Stomach smooth muscle (tissue), 2 donors: ENCODE results near the gene BRD3.

Source experiments
- H3K27ac ChIP-seq: one replicate; pipeline ENCODE4 v1.7.0; 2013; ENCODE audit warnings: mild to moderate bottlenecking, low read length, inconsistent platforms
- H3K27me3 ChIP-seq, 2 donors: one replicate each; pipeline ENCODE4 v1.7.0; 2013; ENCODE audit warnings: low read length in 2 of 2; ENCODE audit not compliant: insufficient read depth in 2 of 2, control insufficient read depth in 1 of 2
- H3K36me3 ChIP-seq, 2 donors: one replicate each; pipeline ENCODE4 v1.7.0; 2013; ENCODE audit warnings: low read length in 2 of 2; ENCODE audit not compliant: control insufficient read depth in 2 of 2, insufficient read depth in 2 of 2
- H3K4me1 ChIP-seq: one replicate; pipeline ENCODE4 v1.7.0; 2013; ENCODE audit warnings: low read length; ENCODE audit not compliant: control insufficient read depth, insufficient read depth
- H3K4me3 ChIP-seq, 2 donors: one replicate each; pipeline ENCODE4 v1.7.0; 2013; ENCODE audit warnings: low read length in 2 of 2
- H3K9ac ChIP-seq, 2 donors: one replicate each; pipeline ENCODE4 v1.7.0; 2013; ENCODE audit warnings: low read length in 2 of 2, mild to moderate bottlenecking in 1 of 2
- H3K9me3 ChIP-seq, 2 donors: one replicate each; pipeline ENCODE4 v1.7.0; 2013; ENCODE audit warnings: low read length in 2 of 2; ENCODE audit not compliant: control insufficient read depth in 2 of 2
- donor health status: healthy.
- donor health status: Pancreatic carcinoma.

The BRD3 gene

GRCh38 chr9:134045841-134046544, 21.8 kb downstream of the BRD3 start:
- no peak overlapping the region for H3K9ac ChIP-seq
- H3K27me3 ChIP-seq, result no peaks in the 10 kb centered on the region
- H3K36me3 ChIP-seq, result peaks cover 38 to 65% of the 10 kb centered on the region in 2 donors
- H3K9me3 ChIP-seq, result no peaks in the 10 kb centered on the region
- no peak overlapping the region for H3K27ac ChIP-seq
- H3K4me3 ChIP-seq, result no peak overlapping the region
- H3K4me1 ChIP-seq, result peaks cover 10% of the 10 kb centered on the region

- no peaks in the 10 kb centered on the region for H3K9me3 ChIP-seq
- no peak overlapping the region for H3K27ac ChIP-seq
- H3K27me3 ChIP-seq, result no peaks in the 10 kb centered on the region
- peaks cover 11% of the 10 kb centered on the region for H3K4me1 ChIP-seq
- no peak overlapping the region for H3K4me3 ChIP-seq
- H3K36me3 ChIP-seq, result peaks cover 38 to 61% of the 10 kb centered on the region in 2 donors
- no peak overlapping the region for H3K9ac ChIP-seq
These were observed 22.9 kb downstream of the BRD3 start for GRCh38 chr9:134044944-134045343.

GRCh38 chr9:134043531-134043988, 24.3 kb downstream of the BRD3 start:
- peaks cover 4% of the 10 kb centered on the region for H3K4me1 ChIP-seq
- no peaks in the 10 kb centered on the region for H3K9me3 ChIP-seq
- H3K4me3 ChIP-seq, result no peak overlapping the region
- H3K36me3 ChIP-seq, result peaks cover 45 to 67% of the 10 kb centered on the region in 2 donors
- no peaks in the 10 kb centered on the region for H3K27me3 ChIP-seq
- H3K9ac ChIP-seq, result no peak overlapping the region
- no peak overlapping the region for H3K27ac ChIP-seq

- Histone ChIP-seq H3K27me3 (no peaks in the 10 kb centered on the region), H3K27ac (no peak overlapping the region), H3K9ac (no peak overlapping the region), H3K4me3 (no peak overlapping the region), H3K36me3 (peaks cover 35 to 59% of the 10 kb centered on the region in 2 donors), H3K9me3 (peaks cover 0 to 7% of the 10 kb centered on the region in 2 donors), H3K4me1 (peaks cover 4% of the 10 kb centered on the region)
These were observed 26.2 kb downstream of the BRD3 start for GRCh38 chr9:134041649-134041962.

GRCh38 chr9:134040781-134041648, 26.8 kb downstream of the BRD3 start:
- peaks cover 4% of the 10 kb centered on the region for H3K4me1 ChIP-seq
- H3K9ac ChIP-seq, result no peak overlapping the region
- no peaks in the 10 kb centered on the region for H3K27me3 ChIP-seq
- H3K36me3 ChIP-seq, result peaks cover 38 to 57% of the 10 kb centered on the region in 2 donors
- H3K9me3 ChIP-seq, result peaks cover 0 to 7% of the 10 kb centered on the region in 2 donors
- no peak overlapping the region for H3K4me3 ChIP-seq
- no peak overlapping the region for H3K27ac ChIP-seq

- Histone ChIP-seq H3K27ac (no peak overlapping the region), H3K27me3 (no peaks in the 10 kb centered on the region), H3K4me3 (no peak overlapping the region), H3K9ac (no peak overlapping the region), H3K9me3 (peaks cover 0 to 7% of the 10 kb centered on the region in 2 donors), H3K36me3 (peaks cover 40 to 57% of the 10 kb centered on the region in 2 donors), H3K4me1 (peaks cover 4% of the 10 kb centered on the region)
These were observed 27.7 kb downstream of the BRD3 start for GRCh38 chr9:134040176-134040565.

- Histone ChIP-seq H3K36me3 (peaks cover 37 to 57% of the 10 kb centered on the region in 2 donors), H3K27me3 (no peaks in the 10 kb centered on the region), H3K4me3 (no peak overlapping the region), H3K9ac (no peak overlapping the region), H3K27ac (no peak overlapping the region), H3K4me1 (peaks cover 4% of the 10 kb centered on the region), H3K9me3 (peaks cover 0 to 7% of the 10 kb centered on the region in 2 donors)
These were observed 28.2 kb downstream of the BRD3 start for GRCh38 chr9:134039386-134040175.

- no peak overlapping the region for H3K4me3 ChIP-seq
- peaks cover 48 to 64% of the 10 kb centered on the region in 2 donors for H3K36me3 ChIP-seq
- no peak overlapping the region for H3K27ac ChIP-seq
- H3K9ac ChIP-seq, result no peak overlapping the region
- H3K9me3 ChIP-seq, result peaks cover 0 to 7% of the 10 kb centered on the region in 2 donors
- no peaks in the 10 kb centered on the region for H3K27me3 ChIP-seq
- peaks cover 4% of the 10 kb centered on the region for H3K4me1 ChIP-seq
These were observed 30.2 kb downstream of the BRD3 start for GRCh38 chr9:134037641-134038040.

- H3K36me3 ChIP-seq, result peaks cover 52 to 61% of the 10 kb centered on the region in 2 donors
- peaks cover 0 to 7% of the 10 kb centered on the region in 2 donors for H3K9me3 ChIP-seq
- no peak overlapping the region for H3K9ac ChIP-seq
- no peak overlapping the region for H3K4me3 ChIP-seq
- H3K4me1 ChIP-seq, result peaks cover 3% of the 10 kb centered on the region
- H3K27me3 ChIP-seq, result no peaks in the 10 kb centered on the region
- H3K27ac ChIP-seq, result no peak overlapping the region
These were observed 31.7 kb downstream of the BRD3 start for GRCh38 chr9:134036130-134036529.
